Heart left ventricle (tissue), 13 donors: ENCODE measurements around the gene SORL1.
"Not testable (repeated sequence)": the region's sequence is repeated elsewhere in the genome, so short reads cannot be mapped to it uniquely, and the experiment has no call there.

Source experiments
- CTCF ChIP-seq, 12 donors: fragments of 200-600 bp; sonication (generic) in 4 of 12; IDR thresholded peaks; one replicate each; pipeline versions ENCODE4 v1.5.0 to v1.8.0; 2018 to 2022; ENCODE audit warnings: antibody characterized with exemption in 12 of 12, mild to moderate bottlenecking in 5 of 12
- POLR2A ChIP-seq, 2 donors: fragments of 450-650 bp; IDR thresholded peaks; one replicate each; pipeline ENCODE4 v1.6.1; 2017; ENCODE audit warnings: antibody characterized with exemption in 2 of 2, mild to moderate bottlenecking in 2 of 2, moderate library complexity in 2 of 2
- donor health status: ischemic (EF 13 %, LVEDD 7.1; RV severe dilation, severe dysfunction).
- donor health status: DM: no; HTN: yes; CAD: no.
- donor health status: DM: no; HTN: no; CAD: no.
- donor health status: ischemic (EF 25% LVEDD 6.9; RV normal size, moderate dysfunction).
- donor health status: ischemic (EF 25% LVEDD 5.7; RV mildly dilated, moderate dysfunction).
- donor health status: ischemic (EF 35%, LVEDD 5.7; RV mildly dilated, moderate dysfunction).
- donor health status: nonischemic (EF 11% LVEDD 7.7; RV severe dilation, severe dysfunction).
- donor health status: DM: yes; HTN: yes; CAD: no.
- donor health status: PGD.
- donor health status: ischemic (EF 29% LVEDD 5.4; RV normal size, mild dysfunction).
- donor health status: nonischemic (EF 23%, LVEDD 6.1; RV moderate dilation, normal function).

- not testable (repeated sequence) for TF ChIP-seq CTCF, POLR2A (IDR thresholded peaks at IDR 0.05)
These were observed 185.5 kb downstream of the SORL1 start for GRCh38 chr11:121637587-121637986.
